Fibroblast of villous mesenchyme (primary cell): ENCODE data around the gene TMEM30A. TPM values are rescaled to one million over a fixed set of nuclear protein-coding genes. Genes with fewer than 3 reads are reported as not detected.

Source experiments
- DNase-seq: peaks from one replicate; pipeline ENCODE4 v3.0.0-alpha.2; 2010; ENCODE audit warnings: low read depth
- H3K4me3 ChIP-seq: 2 replicates; pipeline ENCODE4 v1.5.1; 2011; ENCODE audit warnings: low read depth, mild to moderate bottlenecking, low read length
- CTCF ChIP-seq: IDR thresholded peaks from 2 replicates; pipeline ENCODE4 v1.5.1; 2012; ENCODE audit warnings: low read depth, mild to moderate bottlenecking, low read length; ENCODE audit not compliant: insufficient read depth
- total RNA-seq: library from RNA; depleted of rRNA; stranded (reverse); fragments of >200 nt; gene quantifications from 2 replicates; pipeline ENCODE4 v1.2.3, GENCODE V29; 2012

The TMEM30A gene
- total RNA-seq, 1 donor = 236 TPM

GRCh38 chr6:75280131-75280855 lies 4.3 kb downstream of the TMEM30A start:
- DNase-seq = peak; percentile 54
- H3K4me3 ChIP-seq = peak overlapping the region; percentile 91
- TF ChIP-seq CTCF = no peak

- no peak overlapping the region for H3K4me3 ChIP-seq
- no peak for TF ChIP-seq CTCF
- no peak for DNase-seq
Observed at GRCh38 chr6:75279418-75279817, 5.2 kb downstream of the TMEM30A start.

DNA sequence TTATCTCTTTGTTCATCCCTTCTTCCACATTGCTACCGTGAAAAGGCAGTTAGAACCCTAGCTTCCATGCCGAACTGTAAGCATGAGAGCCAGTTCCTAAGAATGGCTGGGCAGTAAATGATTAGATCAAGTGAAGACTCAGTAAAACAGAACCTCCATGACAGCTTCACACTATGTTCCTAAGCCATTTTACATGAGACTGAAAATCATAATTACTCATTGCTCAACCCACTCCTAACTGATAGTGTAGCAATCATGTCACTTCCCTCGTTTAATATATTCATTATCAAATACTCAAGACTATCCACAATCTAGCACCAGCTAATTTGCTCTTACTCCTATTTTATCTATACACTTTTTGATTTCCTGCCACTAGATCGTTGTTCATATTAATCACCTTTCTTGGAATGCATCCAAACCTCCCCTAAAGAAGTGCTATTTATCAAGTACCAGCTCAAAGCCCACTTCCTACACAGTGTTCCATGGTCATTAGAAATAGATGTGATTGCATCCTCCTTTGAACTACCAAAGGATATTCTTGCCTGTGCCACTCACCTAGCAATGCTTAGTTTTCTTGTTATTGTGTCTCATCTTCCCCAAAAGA lies 6.0 kb downstream of the TMEM30A start:
- TF ChIP-seq CTCF = no peak
- DNase-seq = no peak

GRCh38 chr6:75275067-75275466 lies 9.5 kb downstream of the TMEM30A start:
- DNase-seq = peak; percentile 78
- TF ChIP-seq CTCF = no peak
- H3K4me3 ChIP-seq = no peak overlapping the region

More for the DNA sequence above, 6.0 kb downstream of the TMEM30A start:
- no peak overlapping the region for H3K4me3 ChIP-seq

DNA sequence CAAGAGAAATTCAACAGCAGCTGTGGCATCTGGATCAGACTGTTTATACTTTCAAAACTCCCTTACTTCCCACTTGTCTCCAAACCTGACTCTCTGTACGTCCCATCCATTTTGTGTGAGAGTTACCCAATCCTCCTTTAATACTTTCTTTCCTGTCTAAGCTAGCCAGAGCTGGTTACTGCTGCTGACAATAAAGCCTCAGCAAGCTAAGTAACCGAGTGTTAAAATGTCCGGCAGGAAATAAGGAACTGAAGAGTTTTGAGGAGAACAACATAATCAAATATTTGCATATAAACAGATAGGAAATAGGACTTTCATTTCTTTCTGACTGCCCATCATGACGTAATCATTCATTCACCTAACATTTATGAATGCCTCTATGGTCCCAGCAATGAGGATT lies 11.6 kb downstream of the TMEM30A start:
- DNase-seq = peak; percentile 79
- no peak for TF ChIP-seq CTCF
- no peak overlapping the region for H3K4me3 ChIP-seq

- peak; percentile 79 for DNase-seq
- no peak overlapping the region for H3K4me3 ChIP-seq
- TF ChIP-seq CTCF = no peak
Observed at GRCh38 chr6:75272145-75272840, 12.3 kb downstream of the TMEM30A start.
